ENCODE data around the gene ADGRB3. TPM values are rescaled to one million over a fixed set of nuclear protein-coding genes. Genes with fewer than 3 reads are reported as not detected.

The ADGRB3 gene
- total RNA-seq, 6 donors from 2014 or later: 1.1 to 7.3 (median 3.0) TPM

GRCh38 chr6:69202768-69203167, 567.7 kb downstream of the ADGRB3 start:
- H3K4me1 ChIP-seq: no peaks in the 10 kb centered on the region
- DNase-seq (no peak), ATAC-seq (ENCODE audit: low FRiP score in 2 of 2) (no peak)
- TF ChIP-seq POLR2AphosphoS5 (IDR thresholded peaks at IDR 0.05): no peak
- no peak for TF ChIP-seq EP300 (IDR thresholded peaks at IDR 0.05)
- no peak for TF ChIP-seq CTCF (IDR thresholded peaks at IDR 0.05)
- TF ChIP-seq POLR2A (IDR thresholded peaks at IDR 0.05): no peak
- 27 to 38% methylated on average over 2 of the region's 2 CpGs for WGBS, 2 donors
- no peaks in the 10 kb centered on the region for H3K27me3 ChIP-seq
- no peak overlapping the region for H3K27ac ChIP-seq
- no peak overlapping the region for H3K4me3 ChIP-seq
- no peaks in the 10 kb centered on the region for H3K9me3 ChIP-seq
- no peaks in the 10 kb centered on the region for H3K36me3 ChIP-seq

- H3K9me3 ChIP-seq: no peaks in the 10 kb centered on the region
- WGBS, 2 donors: 32 to 62% methylated on average over 1 of the region's 1 CpG
Measured at GRCh38 chr6:69216127-69216526, 581.0 kb downstream of the ADGRB3 start.

DNA sequence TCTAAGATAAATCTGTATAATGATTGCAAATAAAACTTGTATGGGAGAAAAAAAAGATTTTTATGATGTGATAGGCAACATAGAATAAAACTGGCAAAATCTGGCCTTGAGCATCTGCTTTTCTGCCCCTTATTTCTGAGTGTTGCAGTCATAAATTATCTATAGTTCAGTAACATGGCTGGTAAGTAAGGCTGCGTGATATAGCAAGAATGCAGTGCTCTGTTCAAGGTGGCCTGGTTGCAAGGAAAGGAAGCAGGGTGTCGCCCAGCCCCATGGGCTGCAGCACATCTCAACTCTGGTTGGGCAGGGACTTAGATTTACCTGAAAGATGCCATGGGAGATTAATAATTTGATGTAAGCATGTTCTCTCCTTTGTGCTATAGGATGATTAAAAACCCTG, 582.3 kb downstream of the ADGRB3 start:
- Histone ChIP-seq H3K9me3 (no peaks in the 10 kb centered on the region), H3K4me3 (no peak overlapping the region), H3K27me3 (no peaks in the 10 kb centered on the region), H3K4me1 (no peaks in the 10 kb centered on the region), H3K27ac (no peak overlapping the region), H3K36me3 (no peaks in the 10 kb centered on the region)
- DNase-seq: no peak
- no peak for ATAC-seq (ENCODE audit: low FRiP score in 2 of 2)
- 75 to 82% methylated on average over 2 of the region's 2 CpGs for WGBS, 2 donors
- TF ChIP-seq POLR2AphosphoS5 (IDR thresholded peaks at IDR 0.05) (no peak), POLR2A (IDR thresholded peaks at IDR 0.05) (no peak), CTCF (IDR thresholded peaks at IDR 0.05) (no peak), EP300 (IDR thresholded peaks at IDR 0.05) (no peak)

More at GRCh38 chr6:69216127-69216526, 581.0 kb downstream of the ADGRB3 start:
- no peak overlapping the region for H3K4me3 ChIP-seq
- TF ChIP-seq POLR2A (IDR thresholded peaks at IDR 0.05) (no peak), POLR2AphosphoS5 (IDR thresholded peaks at IDR 0.05) (no peak), CTCF (IDR thresholded peaks at IDR 0.05) (no peak), EP300 (IDR thresholded peaks at IDR 0.05) (no peak)
- H3K27me3 ChIP-seq: no peaks in the 10 kb centered on the region
- H3K27ac ChIP-seq: no peak overlapping the region
- ATAC-seq (ENCODE audit: low FRiP score in 2 of 2): no peak
- no peaks in the 10 kb centered on the region for H3K4me1 ChIP-seq
- no peaks in the 10 kb centered on the region for H3K36me3 ChIP-seq
- DNase-seq: no peak

DNA sequence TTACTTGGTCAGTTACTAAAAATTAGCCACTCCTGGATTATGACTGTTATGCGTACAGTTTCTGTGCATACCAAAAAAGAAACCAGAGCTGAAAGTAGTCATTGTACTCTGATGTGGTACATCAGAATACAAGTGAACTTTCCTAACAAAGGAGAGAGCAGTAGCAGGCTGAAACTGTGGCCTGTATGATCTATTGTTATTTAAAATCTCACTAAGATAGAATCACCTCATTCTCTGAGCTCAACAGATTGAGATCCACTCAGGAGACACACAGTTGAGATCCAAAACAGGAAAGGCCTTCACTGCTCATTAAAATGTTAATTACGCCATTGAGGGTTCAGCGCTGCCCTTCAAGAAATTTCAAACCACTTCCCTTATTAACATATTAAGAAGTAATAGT, 585.3 kb downstream of the ADGRB3 start:
- DNase-seq: no peak
- H3K4me1 ChIP-seq: no peaks in the 10 kb centered on the region
- H3K27me3 ChIP-seq: no peaks in the 10 kb centered on the region
- H3K4me3 ChIP-seq: no peak overlapping the region
- TF ChIP-seq POLR2AphosphoS5 (IDR thresholded peaks at IDR 0.05): no peak
- no peak for TF ChIP-seq EP300 (IDR thresholded peaks at IDR 0.05)
- TF ChIP-seq CTCF (IDR thresholded peaks at IDR 0.05): no peak
- TF ChIP-seq POLR2A (IDR thresholded peaks at IDR 0.05): no peak
- ATAC-seq (ENCODE audit: low FRiP score in 2 of 2): no peak
- 70 to 74% methylated on average over 3 of the region's 3 CpGs for WGBS, 2 donors
- no peak overlapping the region for H3K27ac ChIP-seq
- H3K9me3 ChIP-seq: no peaks in the 10 kb centered on the region
- H3K36me3 ChIP-seq: no peaks in the 10 kb centered on the region

GRCh38 chr6:69232008-69232407, 596.9 kb downstream of the ADGRB3 start:
- H3K4me3 ChIP-seq: no peak overlapping the region
- H3K27ac ChIP-seq: no peak overlapping the region
- H3K9me3 ChIP-seq: no peaks in the 10 kb centered on the region
- no peaks in the 10 kb centered on the region for H3K27me3 ChIP-seq
- DNase-seq (no peak), ATAC-seq (ENCODE audit: low FRiP score in 2 of 2) (no peak)
- H3K4me1 ChIP-seq: no peaks in the 10 kb centered on the region
- H3K36me3 ChIP-seq: no peaks in the 10 kb centered on the region
- TF ChIP-seq EP300 (IDR thresholded peaks at IDR 0.05): no peak
- no peak for TF ChIP-seq POLR2A (IDR thresholded peaks at IDR 0.05)
- no peak for TF ChIP-seq CTCF (IDR thresholded peaks at IDR 0.05)
- TF ChIP-seq POLR2AphosphoS5 (IDR thresholded peaks at IDR 0.05): no peak
- WGBS, 2 donors: 50 to 60% methylated on average over 3 of the region's 3 CpGs

Data from upper lobe of left lung (tissue), 6 donors.